SK-N-SH (cell line): ENCODE measurements around the gene SHROOM3. TPM values are rescaled to one million over a fixed set of nuclear protein-coding genes. Genes with fewer than 3 reads are reported as not detected.

Experiments
- CTCF ChIA-PET: fragments of 300-600, 350-600 bp; formaldehyde crosslinking; extraction: SDS; loops from one replicate; lab custom pipeline; 2021; lab: Yijun Ruan, JAX
- POLR2A ChIA-PET: fragments of 350-600 bp; sonication (Branson Sonifier 250); formaldehyde crosslinking; extraction: SDS; loops from one replicate; lab custom pipeline; 2020; ENCODE audit warnings: antibody characterized with exemption, inconsistent platforms; lab: Yijun Ruan, JAX
- DNase-seq: peaks from one replicate; pipeline ENCODE4 v3.0.0; 2012
- H2AFZ ChIP-seq: fragments of 200-600 bp; sonication (generic); 2 replicates; pipeline ENCODE4 v1.8.1; 2016; ENCODE audit warnings: antibody characterized with exemption, mild to moderate bottlenecking, low read depth
- H3F3A ChIP-seq: fragments of 200-600 bp; sonication (generic); replicated peaks from 2 replicates; pipeline ENCODE3; 2016; ENCODE audit warnings: antibody characterized with exemption, mild to moderate bottlenecking; ENCODE audit not compliant: insufficient read depth
- H3K27ac ChIP-seq, 2 experiments: fragments of 200-500 bp in 1 of 2; fragments of 200-600 bp in 1 of 2; sonication (Bioruptor generic) in 1 of 2; sonication (generic), shearing (Covaris generic) in 1 of 2; 2 replicates each; pipeline versions ENCODE4 v1.5.1 to v1.6.1; 2014 to 2016; ENCODE audit warnings: low read depth in 2 of 2, inconsistent platforms in 1 of 2, low read length in 1 of 2, mild to moderate bottlenecking in 1 of 2, mixed read lengths in 1 of 2
- H3K27me3 ChIP-seq: fragments of 200-600 bp; sonication (generic), shearing (Covaris generic); 2 replicates; pipeline ENCODE4 v1.6.1; 2016; ENCODE audit warnings: mixed run types; ENCODE audit not compliant: insufficient read depth
- H3K36me3 ChIP-seq, 2 experiments: fragments of 200-500 bp in 1 of 2; fragments of 200-600 bp in 1 of 2; sonication (Bioruptor generic) in 1 of 2; sonication (generic) in 1 of 2; replicated peaks in 1 of 2; 2 replicates each; pipeline versions ENCODE3 to v1.5.1; 2014 to 2016; ENCODE audit warnings: low read length in 1 of 2, mild to moderate bottlenecking in 1 of 2; ENCODE audit not compliant: insufficient read depth in 2 of 2, control insufficient read depth in 1 of 2
- H3K4me1 ChIP-seq, 2 experiments: fragments of 200-500 bp in 1 of 2; fragments of 200-600 bp in 1 of 2; sonication (Bioruptor generic) in 1 of 2; sonication (generic), shearing (Covaris generic) in 1 of 2; 2 replicates each; pipeline versions ENCODE4 v1.5.1 to v1.6.1; 2014 to 2016; ENCODE audit warnings: low read depth in 1 of 2, low read length in 1 of 2, mixed run types in 1 of 2; ENCODE audit not compliant: insufficient read depth in 2 of 2, control insufficient read depth in 1 of 2
- H3K4me2 ChIP-seq: fragments of 200-600 bp; sonication (generic), shearing (Covaris generic); 2 replicates; pipeline ENCODE4 v1.6.1; 2017; ENCODE audit warnings: mixed run types
- H3K4me3 ChIP-seq, 2 experiments: fragments of 200-500 bp in 1 of 2; fragments of 200-600 bp in 1 of 2; sonication (Bioruptor generic) in 1 of 2; sonication (generic), shearing (Covaris generic) in 1 of 2; 2 replicates each; pipeline versions ENCODE4 v1.5.1 to v1.8.1; 2014 to 2016; ENCODE audit warnings: low read depth in 2 of 2, inconsistent platforms in 1 of 2, low read length in 1 of 2, mild to moderate bottlenecking in 1 of 2, mixed read lengths in 1 of 2, moderate library complexity in 1 of 2
- H3K79me2 ChIP-seq: fragments of 200-600 bp; sonication (generic); 2 replicates; pipeline ENCODE4 v1.8.1; 2017; ENCODE audit warnings: mild to moderate bottlenecking; ENCODE audit not compliant: insufficient read depth
- H3K9ac ChIP-seq: fragments of 200-600 bp; sonication (generic); 2 replicates; pipeline ENCODE4 v1.6.1; 2017; ENCODE audit warnings: mixed run types
- H3K9me2 ChIP-seq: fragments of 200-600 bp; sonication (generic); 2 replicates; pipeline ENCODE4 v1.6.1; 2017; ENCODE audit warnings: mixed run types
- H3K9me3 ChIP-seq: fragments of 200-600 bp; sonication (generic); 2 replicates; pipeline ENCODE4 v1.6.1; 2017; ENCODE audit warnings: mixed run types, mild to moderate bottlenecking, moderate library complexity
- H4K20me1 ChIP-seq: fragments of 200-600 bp; sonication (generic); 2 replicates; pipeline ENCODE4 v1.6.1; 2017; ENCODE audit warnings: mild to moderate bottlenecking, mixed run types; ENCODE audit not compliant: insufficient read depth
- CHD2 ChIP-seq: fragments of 150-350 bp; IDR thresholded peaks from 2 replicates; pipeline ENCODE4 v1.6.1; 2018; ENCODE audit warnings: low read length; ENCODE audit not compliant: partially characterized antibody
- EP300 ChIP-seq, 2 experiments: IDR thresholded peaks; 2 replicates each; pipeline versions ENCODE4 v1.4.0 to v1.6.1; 2012; ENCODE audit warnings: borderline replicate concordance in 1 of 2, low read depth in 1 of 2, low read length in 1 of 2
- FOXJ3 ChIP-seq: sonication (generic); formaldehyde crosslinking; IDR thresholded peaks from 2 replicates; pipeline ENCODE4 v1.5.1; 2020; ENCODE audit warnings: mild to moderate bottlenecking, missing genetic modification reagents
- GABPA ChIP-seq: IDR thresholded peaks from 2 replicates; pipeline ENCODE4 v1.4.0; 2012; ENCODE audit warnings: low read depth, mild to moderate bottlenecking
- GATA2 ChIP-seq: sonication (generic); formaldehyde crosslinking; IDR thresholded peaks from 2 replicates; pipeline ENCODE4 v1.5.0; 2020; ENCODE audit warnings: mild to moderate bottlenecking, missing genetic modification reagents
- IRF3 ChIP-seq: fragments of 150-350 bp; IDR thresholded peaks from 2 replicates; pipeline ENCODE4 v1.6.1; 2016; ENCODE audit warnings: mild to moderate bottlenecking, low read depth, low read length
- JUND ChIP-seq: IDR thresholded peaks from 2 replicates; pipeline ENCODE4 v1.4.0; 2012
- MEF2A ChIP-seq: IDR thresholded peaks from 2 replicates; pipeline ENCODE4 v1.4.0; 2012; ENCODE audit warnings: low read depth, borderline replicate concordance
- MXI1 ChIP-seq: IDR thresholded peaks from 2 replicates; pipeline ENCODE4 v1.6.1; 2012; ENCODE audit warnings: mild to moderate bottlenecking, low read depth, low read length, improper control_type of control experiment
- RFX5 ChIP-seq: IDR thresholded peaks from 2 replicates; pipeline ENCODE4 v1.6.1; 2012; ENCODE audit warnings: mild to moderate bottlenecking, improper control_type of control experiment, low read length
- TAF1 ChIP-seq: IDR thresholded peaks from 2 replicates; pipeline ENCODE4 v1.6.1; 2012; ENCODE audit warnings: low read depth, mild to moderate bottlenecking, low read length, moderate library complexity, borderline replicate concordance
- TCF12 ChIP-seq: IDR thresholded peaks from 2 replicates; pipeline ENCODE4 v1.4.0; 2012
- USF1 ChIP-seq: IDR thresholded peaks from 2 replicates; pipeline ENCODE4 v1.4.0; 2012; ENCODE audit warnings: low read depth, borderline replicate concordance
- WGBS: methylation state at CpG from one replicate; pipeline ENCODE4 v1.1.6; 2017; ENCODE audit warnings: low lambda C conversion rate; 5-methylcytosine and 5-hydroxymethylcytosine counted together
- polyA plus RNA-seq, 3 experiments: library from polyadenylated mRNA; depleted of rRNA; stranded (reverse); fragments of >200 nt; gene quantifications; 2 replicates each; pipeline ENCODE4 v1.2.3, GENCODE V29; 2012
- TF ChIP-seq, protein P1 (sequence below): IDR thresholded peaks from 2 replicates; pipeline ENCODE4 v1.4.0; 2012; ENCODE audit warnings: low read depth
- TF ChIP-seq, protein P2 (sequence below): IDR thresholded peaks from 2 replicates; pipeline ENCODE4 v1.4.0; 2012; ENCODE audit warnings: low read depth, borderline replicate concordance

SHROOM3 gene
- polyA plus RNA-seq, 1 of the 3 experiments (the other 2 are of a cell fraction): 4.3 TPM

DNA sequence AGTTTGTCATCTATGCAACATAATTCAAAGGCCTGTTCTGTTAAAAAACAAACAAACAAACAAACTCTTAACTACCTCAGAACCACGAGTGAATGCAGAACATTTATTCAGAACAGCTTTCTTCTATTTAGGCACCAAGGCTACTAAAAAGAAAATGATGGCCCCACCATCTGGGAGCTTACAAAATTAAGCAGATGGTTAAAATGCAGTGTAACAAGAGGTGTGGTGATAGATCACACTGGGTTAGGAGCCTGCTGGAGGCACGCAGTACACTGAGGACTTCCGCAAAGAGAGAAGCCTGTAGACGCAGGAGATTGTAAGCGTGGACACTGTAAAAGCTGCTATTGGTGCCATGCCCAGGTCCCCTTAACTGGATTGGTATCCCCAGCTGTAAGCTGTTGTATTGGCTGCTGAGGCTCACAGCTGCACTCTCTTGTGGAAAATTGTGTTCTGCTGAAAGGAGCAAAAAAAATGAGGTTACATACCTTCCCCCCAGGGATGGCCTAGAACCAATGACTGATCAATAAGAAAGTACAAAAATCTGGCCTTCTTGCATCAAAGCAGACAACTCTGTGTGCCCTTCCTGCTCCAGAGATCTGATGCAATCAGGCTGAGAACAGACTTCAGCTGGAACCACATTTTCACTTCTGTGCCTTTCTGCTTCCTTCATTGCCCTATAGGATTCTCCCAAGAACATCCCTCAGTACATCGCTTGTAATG lies 60.0 kb downstream of the SHROOM3 start:
- no peaks in the 10 kb centered on the region for H3K79me2 ChIP-seq
- CTCF ChIA-PET: interaction anchor here (1.3 to 7.4 kb wide), 2 partner anchors 10 to 263 kb away, joined by 5 to 35 read pairs; no protein-coding TSS in a partner anchor

DNA sequence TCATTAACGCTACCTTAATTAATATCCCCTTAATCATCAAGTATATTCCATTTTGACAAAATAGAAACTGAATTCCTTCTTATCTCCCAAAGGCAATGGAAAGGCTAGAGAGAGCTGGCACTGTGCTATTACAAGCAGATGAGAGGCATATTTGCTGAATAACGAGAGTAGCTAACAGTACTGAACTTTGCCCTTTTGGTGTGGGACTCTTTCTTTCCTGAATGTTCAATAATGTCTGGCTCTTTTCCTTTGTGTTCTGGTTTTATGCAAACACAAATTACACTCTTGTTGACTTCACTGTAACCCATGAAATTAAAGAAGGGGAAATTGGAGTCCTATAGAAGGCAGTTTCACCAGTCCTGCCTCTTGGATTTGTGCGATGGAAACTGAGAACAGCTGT lies 63.5 kb downstream of the SHROOM3 start:
- H4K20me1 ChIP-seq: no peaks in the 10 kb centered on the region
- H3K9me2 ChIP-seq: no peaks in the 10 kb centered on the region
- no peaks in the 10 kb centered on the region for H3K79me2 ChIP-seq
- DNase-seq: no peak
- no peak overlapping the region for H3K4me2 ChIP-seq
- 70% methylated on average over 3 of the region's 3 CpGs for WGBS
- POLR2A ChIA-PET: no interaction called here
- peaks cover 5% of the 10 kb centered on the region; the same call in 1 of the 2 replicates for H3K27me3 ChIP-seq
- CTCF ChIA-PET: interaction anchor here (0.7 to 10.0 kb wide), 3 partner anchors 65 to 572 kb away, joined by 3 to 192 read pairs (median 5); partner anchors contain the start of gene SHROOM3
- no peaks in the 10 kb centered on the region; a peak in 1 of 4 replicates for H3K4me1 ChIP-seq
- no peak overlapping the region for H3K27ac ChIP-seq
- no peaks in the 10 kb centered on the region for H3K36me3 ChIP-seq
- no peak overlapping the region for H3K4me3 ChIP-seq
- no peak overlapping the region for H3K9ac ChIP-seq
- TF ChIP-seq TCF12 (no peak), JUND (no peak), RFX5 (no peak), EP300 (IDR thresholded peaks at IDR 0.05; ENCODE audit: borderline replicate concordance in 1 of 2, low read depth in 1 of 2, low read length in 1 of 2) (no peak), IRF3 (no peak), GABPA (no peak), USF1 (no peak), GATA2 (CRISPR knock-in tag) (no peak), FOXJ3 (no peak), CHD2 (no peak), MXI1 (no peak)
- TF ChIP-seq, protein P1, sequence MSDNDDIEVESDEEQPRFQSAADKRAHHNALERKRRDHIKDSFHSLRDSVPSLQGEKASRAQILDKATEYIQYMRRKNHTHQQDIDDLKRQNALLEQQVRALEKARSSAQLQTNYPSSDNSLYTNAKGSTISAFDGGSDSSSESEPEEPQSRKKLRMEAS: no peak
- TF ChIP-seq, protein P2, sequence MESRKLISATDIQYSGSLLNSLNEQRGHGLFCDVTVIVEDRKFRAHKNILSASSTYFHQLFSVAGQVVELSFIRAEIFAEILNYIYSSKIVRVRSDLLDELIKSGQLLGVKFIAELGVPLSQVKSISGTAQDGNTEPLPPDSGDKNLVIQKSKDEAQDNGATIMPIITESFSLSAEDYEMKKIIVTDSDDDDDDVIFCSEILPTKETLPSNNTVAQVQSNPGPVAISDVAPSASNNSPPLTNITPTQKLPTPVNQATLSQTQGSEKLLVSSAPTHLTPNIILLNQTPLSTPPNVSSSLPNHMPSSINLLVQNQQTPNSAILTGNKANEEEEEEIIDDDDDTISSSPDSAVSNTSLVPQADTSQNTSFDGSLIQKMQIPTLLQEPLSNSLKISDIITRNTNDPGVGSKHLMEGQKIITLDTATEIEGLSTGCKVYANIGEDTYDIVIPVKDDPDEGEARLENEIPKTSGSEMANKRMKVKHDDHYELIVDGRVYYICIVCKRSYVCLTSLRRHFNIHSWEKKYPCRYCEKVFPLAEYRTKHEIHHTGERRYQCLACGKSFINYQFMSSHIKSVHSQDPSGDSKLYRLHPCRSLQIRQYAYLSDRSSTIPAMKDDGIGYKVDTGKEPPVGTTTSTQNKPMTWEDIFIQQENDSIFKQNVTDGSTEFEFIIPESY: no peak
- no peaks in the 10 kb centered on the region for H3F3A ChIP-seq
- H2AFZ ChIP-seq: no peak overlapping the region
- no peaks in the 10 kb centered on the region for H3K9me3 ChIP-seq

More for the DNA sequence above, 60.0 kb downstream of the SHROOM3 start:
- DNase-seq: no peak
- 77% methylated on average over 6 of the region's 6 CpGs for WGBS
- Histone ChIP-seq H3F3A (no peaks in the 10 kb centered on the region), H4K20me1 (no peaks in the 10 kb centered on the region), H3K4me3 (no peak overlapping the region), H3K4me1 (no peaks in the 10 kb centered on the region; a peak in 1 of 4 replicates), H3K9ac (no peak overlapping the region), H3K27ac (no peak overlapping the region), H2AFZ (no peak overlapping the region), H3K4me2 (no peak overlapping the region), H3K27me3 (peaks cover 5% of the 10 kb centered on the region; the same call in 1 of the 2 replicates), H3K36me3 (no peaks in the 10 kb centered on the region), H3K9me3 (no peaks in the 10 kb centered on the region), H3K9me2 (no peaks in the 10 kb centered on the region)
- POLR2A ChIA-PET: no interaction called here
- no peak for TF ChIP-seq TAF1
- no peak for TF ChIP-seq GABPA
- no peak for TF ChIP-seq MEF2A
- no peak for TF ChIP-seq MXI1
- no peak for TF ChIP-seq IRF3
